ENCODE measurements around the gene LIPT2.

The LIPT2 gene

DNA sequence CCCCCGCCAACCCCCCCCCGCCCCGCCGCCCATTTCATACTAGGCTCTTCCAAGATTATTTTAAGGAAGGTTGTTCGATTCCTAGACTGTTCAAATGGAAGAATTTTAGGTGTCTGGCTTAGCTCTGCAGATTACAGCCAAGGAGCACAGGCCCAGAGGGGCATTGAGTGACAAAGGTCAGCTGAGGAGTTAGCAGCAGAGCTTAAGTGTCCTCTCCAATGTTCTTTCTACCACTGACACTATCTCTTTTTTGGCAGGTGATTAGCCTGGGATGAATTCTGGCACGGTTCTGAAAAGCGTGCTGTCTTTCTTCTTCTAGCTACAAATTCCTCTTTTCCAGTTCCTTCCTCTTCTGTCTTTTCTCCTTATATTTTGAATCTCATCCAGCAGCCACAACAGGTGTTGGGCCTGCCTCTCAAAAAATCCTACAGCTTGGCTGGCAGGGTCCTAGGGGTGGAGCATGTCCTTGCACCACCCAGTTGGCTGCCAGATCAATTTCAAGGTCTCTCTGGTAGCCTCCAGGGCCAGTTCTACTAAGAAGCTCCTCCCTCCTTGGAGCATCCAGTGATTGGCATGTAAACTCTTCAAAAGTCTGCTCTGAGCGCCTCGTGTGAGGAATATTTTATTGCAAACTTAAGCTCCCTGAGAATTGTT lies 49.2 kb downstream of the LIPT2 start:
- H3K27me3 Mint-ChIP-seq, result no peaks in the 10 kb centered on the region
- peaks cover 5% of the 10 kb centered on the region for H3K9me3 Mint-ChIP-seq
- H3K4me3 Mint-ChIP-seq, result no peak overlapping the region
- no peak overlapping the region for H3K27ac Mint-ChIP-seq
- no peaks in the 10 kb centered on the region for H3K36me3 Mint-ChIP-seq (ENCODE audit: low read depth)
- H3K4me1 Mint-ChIP-seq (ENCODE audit: low read depth), result peaks cover 2% of the 10 kb centered on the region
- no peak for DNase-seq

GRCh38 chr11:74443071-74443864 lies 50.3 kb downstream of the LIPT2 start:
- Mint-ChIP-seq H3K4me3 (no peak overlapping the region), H3K36me3 (ENCODE audit: low read depth) (no peaks in the 10 kb centered on the region), H3K4me1 (ENCODE audit: low read depth) (no peaks in the 10 kb centered on the region), H3K27me3 (no peaks in the 10 kb centered on the region), H3K27ac (no peak overlapping the region), H3K9me3 (peaks cover 5% of the 10 kb centered on the region)
- DNase-seq, result no peak

DNA sequence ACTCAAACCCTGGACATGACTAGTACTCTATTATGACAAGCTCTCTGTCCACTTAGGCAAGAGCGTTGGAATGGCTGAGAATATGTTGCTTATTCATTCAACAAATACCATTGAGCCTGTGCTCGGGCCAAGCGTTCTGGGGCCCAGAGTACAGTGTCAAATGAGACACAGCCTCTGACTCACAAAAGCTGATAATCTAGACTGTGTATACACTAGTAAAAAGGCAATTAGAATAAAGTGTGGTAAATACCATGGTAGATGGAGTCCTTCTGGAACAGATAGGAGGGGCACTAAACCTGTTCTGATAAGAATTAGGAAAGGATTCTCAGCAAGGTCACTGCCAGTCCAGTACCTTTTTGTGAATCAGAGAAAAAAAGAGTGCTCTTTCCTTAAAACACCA lies 50.9 kb downstream of the LIPT2 start:
- Mint-ChIP-seq H3K27ac (no peak overlapping the region), H3K36me3 (ENCODE audit: low read depth) (no peaks in the 10 kb centered on the region), H3K4me3 (no peak overlapping the region), H3K4me1 (ENCODE audit: low read depth) (no peaks in the 10 kb centered on the region), H3K27me3 (no peaks in the 10 kb centered on the region), H3K9me3 (peaks cover 5% of the 10 kb centered on the region)
- no peak for DNase-seq

All from activated T-cell treated with anti-CD3 and anti-CD28 coated beads, Interleukin-2, amount 50 U/mL, for 24 hours (primary cell).